H1 (cell line): Measurements from ENCODE around the gene OR2F1. TPM values are rescaled to one million over a fixed set of nuclear protein-coding genes. Genes with fewer than 3 reads are reported as not detected.

Source experiments
- ATF3 ChIP-seq: IDR thresholded peaks from 2 replicates; pipeline ENCODE4 v1.6.1; 2011; ENCODE audit warnings: low read depth, mild to moderate bottlenecking, low read length; ENCODE audit not compliant: insufficient read depth
- CBX8 ChIP-seq: fragments of 300-800, 300-1000 bp; sonication (generic); IDR thresholded peaks from 2 replicates; pipeline ENCODE4 v1.7.1; 2016; ENCODE audit warnings: low read depth, low read length, borderline replicate concordance
- CHD7 ChIP-seq: fragments of 300-600 bp; sonication (generic); IDR thresholded peaks from 2 replicates; pipeline ENCODE4 v1.7.1; 2012; ENCODE audit warnings: low read length, moderate library complexity, mild to moderate bottlenecking, inconsistent platforms; ENCODE audit not compliant: insufficient replicate concordance
- EZH2 ChIP-seq: fragments of 200-600 bp; sonication (generic); IDR thresholded peaks from 2 replicates; pipeline ENCODE4 v1.7.1; 2012; ENCODE audit warnings: low read depth, mild to moderate bottlenecking, moderate library complexity, low read length, inconsistent platforms; ENCODE audit not compliant: severe bottlenecking
- MAX ChIP-seq: IDR thresholded peaks from 2 replicates; pipeline ENCODE4 v1.6.1; 2012; ENCODE audit warnings: inconsistent platforms
- PHF8 ChIP-seq: fragments of 200-600 bp; sonication (generic); conservative IDR thresholded peaks from 2 replicates; pipeline ENCODE4 v1.7.1; 2012; ENCODE audit warnings: low read depth, mild to moderate bottlenecking, inconsistent platforms, low read length, moderate library complexity
- RNF2 ChIP-seq: fragments of 200-900, 300-1000 bp; sonication (generic); IDR thresholded peaks from 2 replicates; pipeline ENCODE4 v1.7.1; 2016; ENCODE audit warnings: borderline replicate concordance, low read depth, mild to moderate bottlenecking, antibody characterized with exemption, low read length; ENCODE audit not compliant: poor library complexity, severe bottlenecking; ENCODE audit errors: missing control alignments
- polyA plus RNA-seq, 7 experiments: library from polyadenylated mRNA; depleted of rRNA in 3 of 7; stranded (reverse) in 5 of 7; unstranded in 2 of 7; fragments of >200 nt in 5 of 7; fragments of 200-250 nt in 2 of 7; gene quantifications; 1 replicate in 5 of 7; 2 replicates in 1 of 7; 4 replicates in 1 of 7; pipeline versions ENCODE4 v1.2.1 to v1.2.3, GENCODE V29; 2011 to 2013; ENCODE audit warnings: missing spikeins in 2 of 7, mixed read lengths in 2 of 7
- total RNA-seq: library from RNA; stranded (reverse); fragmentation: NEBNext Ultra II Directional; extraction: Animal tissue kit (Norgen Biotek cat#: 25700); gene quantifications from 2 replicates; pipeline ENCODE4 v1.2.1, GENCODE V29; 2021

Gene OR2F1
- total and polyA plus RNA-seq, 2 of the 8 experiments (the other 6 are each of a cell fraction or from before 2014, with no cell fraction given), result 0.19 TPM; not detected in 1

- no peak for TF ChIP-seq CHD7
- no peak for TF ChIP-seq PHF8
- no peak for TF ChIP-seq CBX8
- no peak for TF ChIP-seq EZH2
- TF ChIP-seq ATF3, result no peak
- TF ChIP-seq RNF2, result no peak
- no peak for TF ChIP-seq MAX
Measured at GRCh38 chr7:143988976-143989745, 34.5 kb downstream of the OR2F1 start (continued).
